Measurements from ENCODE around the gene ASCL5. TPM values are rescaled to one million over a fixed set of nuclear protein-coding genes. Genes with fewer than 3 reads are reported as not detected.
A peak's percentile ranks its signal among the peaks of the same experiment; 100 is the strongest.

ASCL5 gene
- total and polyA plus RNA-seq, 9 of the 15 experiments (the other 6 are each of a cell fraction or from before 2014, with no cell fraction given): 0.09 TPM; not detected in 8

GRCh38 chr1:201153474-201154388 is 26.7 kb upstream of the ASCL5 start (continued):
- TF ChIP-seq ZBTB12 (CRISPR knock-in tag; IDR thresholded peaks at IDR 0.05) (no peak), ZBTB1 (CRISPR knock-in tag; IDR thresholded peaks at IDR 0.05; ENCODE audit: borderline replicate concordance, low read depth) (no peak), MXI1 (IDR thresholded peaks at IDR 0.05; ENCODE audit: low read depth, low read length) (no peak), ZNF175 (CRISPR knock-in tag; IDR thresholded peaks at IDR 0.05; ENCODE audit: low read depth) (no peak), HOXB6 (CRISPR knock-in tag; IDR thresholded peaks at IDR 0.05; ENCODE audit: borderline replicate concordance) (no peak), HMGXB4 (CRISPR knock-in tag; IDR thresholded peaks at IDR 0.05) (peak; percentile 33; the same call in 1 of the 2 replicates), EP400 (IDR thresholded peaks at IDR 0.05) (peak; percentile 42), ZNF431 (CRISPR knock-in tag; IDR thresholded peaks at IDR 0.05) (no peak), ZBTB11 (CRISPR knock-in tag; IDR thresholded peaks at IDR 0.05) (no peak), PHF20 (IDR thresholded peaks at IDR 0.05; ENCODE audit: partially characterized antibody) (no peak), NR2C2 (CRISPR knock-in tag; IDR thresholded peaks at IDR 0.05) (0 out of 2 replicates have a peak, but pooled peaks have one; percentile 44), NR2C2 (tag; IDR thresholded peaks at IDR 0.05) (no peak), RBFOX2 (IDR thresholded peaks at IDR 0.05; ENCODE audit: low read depth, low read length) (peak; percentile 80)
- TF ChIP-seq, protein P1, sequence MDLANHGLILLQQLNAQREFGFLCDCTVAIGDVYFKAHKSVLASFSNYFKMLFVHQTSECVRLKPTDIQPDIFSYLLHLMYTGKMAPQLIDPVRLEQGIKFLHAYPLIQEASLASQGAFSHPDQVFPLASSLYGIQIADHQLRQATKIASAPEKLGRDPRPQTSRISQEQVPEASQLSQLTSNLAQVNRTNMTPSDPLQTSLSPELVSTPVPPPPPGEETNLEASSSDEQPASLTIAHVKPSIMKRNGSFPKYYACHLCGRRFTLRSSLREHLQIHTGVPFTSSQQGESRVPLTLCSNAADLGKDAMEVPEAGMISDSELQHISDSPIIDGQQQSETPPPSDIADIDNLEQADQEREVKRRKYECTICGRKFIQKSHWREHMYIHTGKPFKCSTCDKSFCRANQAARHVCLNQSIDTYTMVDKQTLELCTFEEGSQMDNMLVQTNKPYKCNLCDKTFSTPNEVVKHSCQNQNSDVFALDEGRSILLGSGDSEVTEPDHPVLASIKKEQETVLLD (IDR thresholded peaks at IDR 0.05): peak; percentile 47; the same call in 1 of the 2 replicates
- TF ChIP-seq, protein P2, sequence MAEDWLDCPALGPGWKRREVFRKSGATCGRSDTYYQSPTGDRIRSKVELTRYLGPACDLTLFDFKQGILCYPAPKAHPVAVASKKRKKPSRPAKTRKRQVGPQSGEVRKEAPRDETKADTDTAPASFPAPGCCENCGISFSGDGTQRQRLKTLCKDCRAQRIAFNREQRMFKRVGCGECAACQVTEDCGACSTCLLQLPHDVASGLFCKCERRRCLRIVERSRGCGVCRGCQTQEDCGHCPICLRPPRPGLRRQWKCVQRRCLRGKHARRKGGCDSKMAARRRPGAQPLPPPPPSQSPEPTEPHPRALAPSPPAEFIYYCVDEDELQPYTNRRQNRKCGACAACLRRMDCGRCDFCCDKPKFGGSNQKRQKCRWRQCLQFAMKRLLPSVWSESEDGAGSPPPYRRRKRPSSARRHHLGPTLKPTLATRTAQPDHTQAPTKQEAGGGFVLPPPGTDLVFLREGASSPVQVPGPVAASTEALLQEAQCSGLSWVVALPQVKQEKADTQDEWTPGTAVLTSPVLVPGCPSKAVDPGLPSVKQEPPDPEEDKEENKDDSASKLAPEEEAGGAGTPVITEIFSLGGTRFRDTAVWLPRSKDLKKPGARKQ (CRISPR knock-in tag; IDR thresholded peaks at IDR 0.05): no peak

All from K562 (cell line).